ENCODE data around the gene MAP3K13.

- TF ChIP-seq, protein P1, sequence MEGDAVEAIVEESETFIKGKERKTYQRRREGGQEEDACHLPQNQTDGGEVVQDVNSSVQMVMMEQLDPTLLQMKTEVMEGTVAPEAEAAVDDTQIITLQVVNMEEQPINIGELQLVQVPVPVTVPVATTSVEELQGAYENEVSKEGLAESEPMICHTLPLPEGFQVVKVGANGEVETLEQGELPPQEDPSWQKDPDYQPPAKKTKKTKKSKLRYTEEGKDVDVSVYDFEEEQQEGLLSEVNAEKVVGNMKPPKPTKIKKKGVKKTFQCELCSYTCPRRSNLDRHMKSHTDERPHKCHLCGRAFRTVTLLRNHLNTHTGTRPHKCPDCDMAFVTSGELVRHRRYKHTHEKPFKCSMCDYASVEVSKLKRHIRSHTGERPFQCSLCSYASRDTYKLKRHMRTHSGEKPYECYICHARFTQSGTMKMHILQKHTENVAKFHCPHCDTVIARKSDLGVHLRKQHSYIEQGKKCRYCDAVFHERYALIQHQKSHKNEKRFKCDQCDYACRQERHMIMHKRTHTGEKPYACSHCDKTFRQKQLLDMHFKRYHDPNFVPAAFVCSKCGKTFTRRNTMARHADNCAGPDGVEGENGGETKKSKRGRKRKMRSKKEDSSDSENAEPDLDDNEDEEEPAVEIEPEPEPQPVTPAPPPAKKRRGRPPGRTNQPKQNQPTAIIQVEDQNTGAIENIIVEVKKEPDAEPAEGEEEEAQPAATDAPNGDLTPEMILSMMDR (IDR thresholded peaks at IDR 0.05; ENCODE audit: low read depth, low read length, poor library complexity, severe bottlenecking) = no peak
- TF ChIP-seq EZH2phosphoT487 (IDR thresholded peaks at IDR 0.05; ENCODE audit: borderline replicate concordance, low read length) = no peak
These were observed 170.0 kb downstream of the MAP3K13 start for GRCh38 chr3:185532901-185533300.

Data from DOHH2 (cell line).